Nasal cavity respiratory epithelium epithelial cell of viscerocranial mucosa (primary cell): Measurements from ENCODE around the gene ZNF221. TPM values are rescaled to one million over a fixed set of nuclear protein-coding genes. Genes with fewer than 3 reads are reported as not detected.

ENCODE experiments used
- total RNA-seq: library from RNA; depleted of rRNA; stranded (reverse); fragments of >200 nt; gene quantifications from 2 replicates; pipeline ENCODE4 v1.2.3, GENCODE V29; 2014

Gene ZNF221
- 2.4 and 7.2 TPM in 2 replicates for total RNA-seq

GRCh38 chr19:43950834-43951645, at the start of gene ZNF221:
Gene ZNF221 (plus strand): TSS chr19:43951228. CDS start chr19:43962727, 11,499 bp downstream.

GRCh38 chr19:43934985-43935708, 15.9 kb upstream of the ZNF221 start, which contains the start of gene ZNF45:
Gene ZNF45 (minus strand): TSS chr19:43935282. CDS start chr19:43922185, 13,097 bp downstream.

GRCh38 chr19:43983912-43984686, 33.1 kb downstream of the ZNF221 start, which contains the start of gene ZNF155:
Gene ZNF155 (plus strand): TSS chr19:43984188. CDS start chr19:43988544, 4,356 bp downstream.

GRCh38 chr19:44002566-44003460, 51.8 kb downstream of the ZNF221 start, which contains the start of gene ZNF230:
Gene ZNF230 (plus strand): TSS chr19:44002957. CDS start chr19:44007079, 4,122 bp downstream.

Other genes starting within 250 kb of the ZNF221 start
- not detected in 2 replicates for gene IRGC, start 235.2 kb upstream of the ZNF221 start, total RNA-seq
- gene SMG9, start 196.3 kb upstream of the ZNF221 start, total RNA-seq: 4.1 and 9.4 TPM in 2 replicates
- gene KCNN4, start 170.3 kb upstream of the ZNF221 start, total RNA-seq: 1.4 and 13.7 TPM in 2 replicates
- 1.8 and 16.4 TPM in 2 replicates for gene LYPD5, start 148.8 kb upstream of the ZNF221 start, total RNA-seq
- gene ZNF283, start 123.9 kb upstream of the ZNF221 start, total RNA-seq: 13.3 and 20.5 TPM in 2 replicates
- gene ZNF404, start 67.3 kb upstream of the ZNF221 start, total RNA-seq: 3.1 and 4.7 TPM in 2 replicates
- 17.3 and 19.1 TPM in 2 replicates for gene ZNF45, start 15.9 kb upstream of the ZNF221 start, total RNA-seq
- 9.2 and 10.4 TPM in 2 replicates for gene ZNF155, start 33.0 kb downstream of the ZNF221 start, total RNA-seq
- 3.4 and 3.6 TPM in 2 replicates for gene ZNF230, start 51.7 kb downstream of the ZNF221 start, total RNA-seq
- 8.0 and 14.4 TPM in 2 replicates for gene ZNF222, start 74.2 kb downstream of the ZNF221 start, total RNA-seq
- gene ZNF223, start 100.8 kb downstream of the ZNF221 start, total RNA-seq: 4.8 and 5.5 TPM in 2 replicates
- gene ZNF284, start 120.9 kb downstream of the ZNF221 start, total RNA-seq: 1.7 and 3.3 TPM in 2 replicates
- gene ZNF224, start 143.1 kb downstream of the ZNF221 start, total RNA-seq: 23.2 and 26.1 TPM in 2 replicates
- gene ZNF225, start 162.2 kb downstream of the ZNF221 start, total RNA-seq: 3.1 and 4.6 TPM in 2 replicates
- 5.5 and 15.6 TPM in 2 replicates for gene ZNF234, start 190.3 kb downstream of the ZNF221 start, total RNA-seq
- gene ZNF226, start 213.9 kb downstream of the ZNF221 start, total RNA-seq: 13.7 and 14.9 TPM in 2 replicates